Natural killer cell (primary cell): ENCODE measurements around the gene TRIM34. TPM values are rescaled to one million over a fixed set of nuclear protein-coding genes. Genes with fewer than 3 reads are reported as not detected.

ENCODE experiments used
- ATAC-seq, 3 donors: fragments of 150-1000 bp in 2 of 3; fragments of 200-7000 bp in 1 of 3; cut with Tn5 transposase; 1 replicate in 1 of 3; 2 replicates in 2 of 3; pipeline ENCODE4 v1.10.0; 2021; ENCODE audit warnings: mild to moderate bottlenecking in 2 of 3, moderate library complexity in 2 of 3
- DNase-seq, 2 donors: peaks; one replicate each; pipeline versions ENCODE4 v3.0.0 to v3.0.0-alpha.2; 2013 to 2021; ENCODE audit warnings: mixed read lengths in 1 of 2
- H3K27ac ChIP-seq: one replicate; pipeline ENCODE4 v1.5.1; 2013; ENCODE audit warnings: mild to moderate bottlenecking, low read length
- H3K27me3 ChIP-seq: one replicate; pipeline ENCODE4 v1.6.1; 2013; ENCODE audit warnings: low read length; ENCODE audit not compliant: control insufficient read depth, insufficient read depth
- H3K36me3 ChIP-seq: one replicate; pipeline ENCODE4 v1.6.1; 2013; ENCODE audit warnings: low read length; ENCODE audit not compliant: control insufficient read depth, insufficient read depth
- H3K4me1 ChIP-seq: one replicate; pipeline ENCODE4 v1.6.1; 2013; ENCODE audit warnings: low read length; ENCODE audit not compliant: control insufficient read depth, insufficient read depth
- H3K4me3 ChIP-seq: one replicate; pipeline ENCODE4 v1.5.1; 2013; ENCODE audit warnings: low read length
- H3K9me3 ChIP-seq: one replicate; pipeline ENCODE4 v1.6.1; 2013; ENCODE audit warnings: low read length; ENCODE audit not compliant: control insufficient read depth, insufficient read depth
- H3K27ac Mint-ChIP-seq, 2 donors: one replicate each; pipeline ENCODE4 v1.8.0; 2022; ENCODE audit warnings: mild to moderate bottlenecking in 2 of 2, mixed read lengths in 2 of 2, moderate library complexity in 1 of 2
- H3K27me3 Mint-ChIP-seq, 2 donors: one replicate each; pipeline ENCODE4 v1.8.0; 2022; ENCODE audit warnings: low read depth in 2 of 2, mixed read lengths in 2 of 2
- H3K36me3 Mint-ChIP-seq: one replicate; pipeline ENCODE4 v1.8.0; 2022; ENCODE audit warnings: mixed read lengths
- H3K4me1 Mint-ChIP-seq, 2 donors: one replicate each; pipeline ENCODE4 v1.8.0; 2022; ENCODE audit warnings: mixed read lengths in 2 of 2
- H3K4me3 Mint-ChIP-seq: one replicate; pipeline ENCODE4 v1.8.0; 2022; ENCODE audit warnings: mild to moderate bottlenecking, moderate library complexity, mixed read lengths
- H3K9me3 Mint-ChIP-seq, 2 donors: one replicate each; pipeline ENCODE4 v1.8.0; 2022; ENCODE audit warnings: mixed read lengths in 2 of 2
- WGBS: methylation state at CpG from one replicate; pipeline ENCODE4 v1.1.7; 2013; ENCODE audit warnings: missing lambda C conversion rate; ENCODE audit not compliant: insufficient coverage; 5-methylcytosine and 5-hydroxymethylcytosine counted together
- intact Hi-C: fragments of 100-400 bp; cut with micrococcal nuclease; formaldehyde crosslinking; loops from one replicate; pipeline ENCODE4 v1.14.2; 2022
- total RNA-seq, 4 donors: library from RNA; stranded (reverse); fragments of 120-200 nt in 1 of 4; gene quantifications; one replicate each; pipeline versions ENCODE4 v1.2.3 to v1.2.4, GENCODE V29; 2013 to 2022
- TF ChIP-seq, protein P1 (sequence below): fragments of 200-600 bp; IDR thresholded peaks from one replicate; pipeline ENCODE4 v1.8.0; 2022; ENCODE audit warnings: antibody characterized with exemption

The TRIM34 gene
- total RNA-seq, 3 donors from 2014 or later (not counting 1 experiment from before 2014, with no cell fraction given): 8.2 to 10.0 (median 9.9) TPM

DNA sequence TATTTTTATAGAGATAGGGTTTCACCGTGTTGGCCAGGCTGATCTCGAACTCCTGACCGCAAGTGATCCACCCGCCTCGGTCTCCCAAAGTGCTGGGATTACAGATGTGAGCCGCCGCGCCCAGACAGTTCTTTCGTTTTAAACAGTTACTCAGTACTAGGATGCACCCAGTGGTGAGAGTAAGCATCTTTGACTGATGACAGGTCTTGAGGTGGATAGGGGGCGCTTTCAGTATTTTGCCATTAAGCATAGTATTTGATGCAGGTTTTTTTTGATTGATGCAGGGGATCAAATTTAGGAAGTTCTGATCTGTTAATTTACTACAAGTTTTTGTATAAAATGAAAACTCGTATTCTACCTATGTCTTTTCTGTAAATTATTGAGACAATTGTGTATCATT lies 13.2 kb upstream of the TRIM34 start:
- ATAC-seq (no peak), DNase-seq (no peak)
- H3K27ac Mint-ChIP-seq: no peak overlapping the region
- H3K4me1 ChIP-seq: no peaks in the 10 kb centered on the region
- no peaks in the 10 kb centered on the region for H3K27me3 ChIP-seq
- no peaks in the 10 kb centered on the region for H3K9me3 ChIP-seq
- H3K27ac ChIP-seq: no peak overlapping the region
- H3K27me3 Mint-ChIP-seq: no peaks in the 10 kb centered on the region
- no peaks in the 10 kb centered on the region for H3K36me3 ChIP-seq
- WGBS: 95% methylated on average over 10 of the region's 11 CpGs
- intact Hi-C loops: no loop called here
- H3K4me3 Mint-ChIP-seq: no peak overlapping the region
- no peaks in the 10 kb centered on the region for H3K9me3 Mint-ChIP-seq
- H3K4me3 ChIP-seq: no peak overlapping the region
- TF ChIP-seq, protein P1, sequence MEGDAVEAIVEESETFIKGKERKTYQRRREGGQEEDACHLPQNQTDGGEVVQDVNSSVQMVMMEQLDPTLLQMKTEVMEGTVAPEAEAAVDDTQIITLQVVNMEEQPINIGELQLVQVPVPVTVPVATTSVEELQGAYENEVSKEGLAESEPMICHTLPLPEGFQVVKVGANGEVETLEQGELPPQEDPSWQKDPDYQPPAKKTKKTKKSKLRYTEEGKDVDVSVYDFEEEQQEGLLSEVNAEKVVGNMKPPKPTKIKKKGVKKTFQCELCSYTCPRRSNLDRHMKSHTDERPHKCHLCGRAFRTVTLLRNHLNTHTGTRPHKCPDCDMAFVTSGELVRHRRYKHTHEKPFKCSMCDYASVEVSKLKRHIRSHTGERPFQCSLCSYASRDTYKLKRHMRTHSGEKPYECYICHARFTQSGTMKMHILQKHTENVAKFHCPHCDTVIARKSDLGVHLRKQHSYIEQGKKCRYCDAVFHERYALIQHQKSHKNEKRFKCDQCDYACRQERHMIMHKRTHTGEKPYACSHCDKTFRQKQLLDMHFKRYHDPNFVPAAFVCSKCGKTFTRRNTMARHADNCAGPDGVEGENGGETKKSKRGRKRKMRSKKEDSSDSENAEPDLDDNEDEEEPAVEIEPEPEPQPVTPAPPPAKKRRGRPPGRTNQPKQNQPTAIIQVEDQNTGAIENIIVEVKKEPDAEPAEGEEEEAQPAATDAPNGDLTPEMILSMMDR: no peak
- no peaks in the 10 kb centered on the region for H3K4me1 Mint-ChIP-seq
- H3K36me3 Mint-ChIP-seq: no peaks in the 10 kb centered on the region

GRCh38 chr11:5618807-5619206 lies 6.0 kb upstream of the TRIM34 start:
- Mint-ChIP-seq H3K4me3 (no peak overlapping the region), H3K4me1 (peaks cover 1 to 2% of the 10 kb centered on the region in 2 donors), H3K27me3 (no peaks in the 10 kb centered on the region), H3K27ac (no peak overlapping the region), H3K9me3 (no peaks in the 10 kb centered on the region), H3K36me3 (no peaks in the 10 kb centered on the region)
- Histone ChIP-seq H3K27ac (no peak overlapping the region), H3K4me1 (no peaks in the 10 kb centered on the region), H3K36me3 (no peaks in the 10 kb centered on the region), H3K9me3 (no peaks in the 10 kb centered on the region), H3K4me3 (no peak overlapping the region), H3K27me3 (no peaks in the 10 kb centered on the region)
- DNase-seq (no peak), ATAC-seq (no peak)
- intact Hi-C loops: no loop called here
- TF ChIP-seq, protein P1: no peak
- 89% methylated on average over 3 of the region's 3 CpGs for WGBS

- Histone ChIP-seq H3K27me3 (no peaks in the 10 kb centered on the region), H3K4me1 (peaks cover 14% of the 10 kb centered on the region), H3K9me3 (no peaks in the 10 kb centered on the region), H3K4me3 (no peak overlapping the region), H3K27ac (no peak overlapping the region), H3K36me3 (no peaks in the 10 kb centered on the region)
- intact Hi-C loops: no loop called here
- ATAC-seq (no peak), DNase-seq (no peak)
- TF ChIP-seq, protein P1: no peak
- 82% methylated on average over 2 of the region's 3 CpGs for WGBS
- Mint-ChIP-seq H3K27me3 (no peaks in the 10 kb centered on the region), H3K27ac (no peak overlapping the region), H3K9me3 (no peaks in the 10 kb centered on the region), H3K4me1 (peaks cover 18 to 22% of the 10 kb centered on the region in 2 donors), H3K36me3 (no peaks in the 10 kb centered on the region), H3K4me3 (no peak overlapping the region)
Measured at GRCh38 chr11:5620651-5621521, 3.9 kb upstream of the TRIM34 start.

DNA sequence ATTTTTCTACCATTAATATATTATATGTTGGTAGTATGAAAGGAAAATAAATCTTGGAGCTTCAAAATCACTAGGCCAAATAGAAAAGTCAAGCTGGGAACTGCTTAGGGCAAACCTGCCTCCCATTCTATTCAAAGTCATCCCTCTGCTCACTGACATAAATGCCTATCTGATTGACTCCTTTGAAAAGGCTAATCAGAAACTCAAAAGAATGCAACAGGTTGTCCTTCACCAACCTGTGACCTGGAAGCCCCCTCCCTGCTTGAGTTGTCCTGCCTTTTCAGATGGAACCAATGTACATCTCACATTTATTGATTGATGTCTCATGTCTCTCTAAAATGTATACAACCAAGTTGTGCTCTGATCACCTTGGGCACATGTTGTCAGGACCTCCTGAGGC lies 3.2 kb upstream of the TRIM34 start:
- TF ChIP-seq, protein P1: no peak
- Mint-ChIP-seq H3K4me3 (no peak overlapping the region), H3K27me3 (no peaks in the 10 kb centered on the region), H3K9me3 (no peaks in the 10 kb centered on the region), H3K27ac (no peak overlapping the region), H3K4me1 (peaks cover 25 to 29% of the 10 kb centered on the region in 2 donors), H3K36me3 (no peaks in the 10 kb centered on the region)
- intact Hi-C loops: no loop called here
- H3K9me3 ChIP-seq: no peaks in the 10 kb centered on the region
- H3K36me3 ChIP-seq: no peaks in the 10 kb centered on the region
- ATAC-seq (no peak), DNase-seq (no peak)
- peaks cover 16% of the 10 kb centered on the region for H3K4me1 ChIP-seq
- H3K27ac ChIP-seq: no peak overlapping the region
- no peaks in the 10 kb centered on the region for H3K27me3 ChIP-seq
- no peak overlapping the region for H3K4me3 ChIP-seq
